Cardiac muscle cell (in vitro differentiated cells and primary cell): ENCODE data around the gene SERINC5. TPM values are rescaled to one million over a fixed set of nuclear protein-coding genes. Genes with fewer than 3 reads are reported as not detected.

ENCODE experiments used
- DNase-seq, 2 donors: peaks; one replicate each; pipeline versions ENCODE4 v3.0.0 to v3.0.0-alpha.2; 2010 to 2017; ENCODE audit warnings: low read depth in 1 of 2, low spot score in 1 of 2
- H3K27ac ChIP-seq: fragments of 200-600 bp; sonication (generic); 2 replicates; pipeline ENCODE4 v1.5.1; 2016
- H3K27me3 ChIP-seq: fragments of 200-600 bp; sonication (generic); 2 replicates; pipeline ENCODE4 v1.6.0; 2016; ENCODE audit warnings: control low read depth
- H3K36me3 ChIP-seq: fragments of 200-600 bp; sonication (generic); 2 replicates; pipeline ENCODE4 v1.5.1; 2016; ENCODE audit warnings: control low read depth
- H3K4me1 ChIP-seq: fragments of 200-600 bp; sonication (generic); 2 replicates; pipeline ENCODE4 v1.8.1; 2017; ENCODE audit warnings: low read depth, mild to moderate bottlenecking, mixed run types
- H3K4me3 ChIP-seq: fragments of 200-600 bp; sonication (generic); 2 replicates; pipeline ENCODE4 v1.5.1; 2016; ENCODE audit warnings: mild to moderate bottlenecking
- H3K9me3 ChIP-seq: fragments of 200-600 bp; sonication (generic); 2 replicates; pipeline ENCODE4 v1.5.1; 2017; ENCODE audit warnings: low read depth, mild to moderate bottlenecking, control low read depth
- polyA plus RNA-seq: library from polyadenylated mRNA; unstranded; fragments of >200 nt; fragmentation: Nextera tagmentation; extraction: Ambion mirVana; gene quantifications from 2 replicates; pipeline ENCODE4 v1.2.1, GENCODE V29; 2016
- total RNA-seq: library from RNA; depleted of rRNA; stranded (reverse); fragments of >200 nt; gene quantifications from 2 replicates; pipeline ENCODE4 v1.2.3, GENCODE V29; 2016
- TF ChIP-seq, protein P1 (sequence below): IDR thresholded peaks from 2 replicates; pipeline ENCODE4 v1.5.1; 2012; ENCODE audit warnings: low read depth, mild to moderate bottlenecking, low read length

Gene SERINC5
- total and polyA plus RNA-seq, 2 experiments from 2014 or later: 10.8 to 33.6 TPM

DNA sequence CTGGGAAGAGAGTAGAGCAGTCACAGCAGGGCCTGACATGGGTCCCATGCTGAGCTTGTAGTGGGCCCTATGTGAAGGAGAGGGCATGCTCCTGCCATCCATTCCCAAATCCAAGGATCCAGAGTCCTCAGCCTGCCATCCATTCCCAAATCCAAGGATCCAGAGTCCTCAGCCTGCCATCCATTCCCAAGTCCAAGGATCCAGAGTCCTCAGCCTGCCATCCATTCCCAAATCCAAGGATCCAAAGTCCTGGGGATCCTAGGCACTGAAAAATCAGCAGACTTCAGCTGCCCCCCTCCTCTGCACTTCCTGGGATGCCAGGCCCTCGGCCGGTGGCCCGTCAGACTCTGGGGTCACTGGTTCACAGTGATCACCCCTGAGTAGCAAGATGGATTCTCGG is 187.1 kb downstream of the SERINC5 start:
- no peak for DNase-seq
- Histone ChIP-seq H3K4me3 (no peak overlapping the region), H3K27me3 (no peaks in the 10 kb centered on the region), H3K9me3 (no peaks in the 10 kb centered on the region), H3K27ac (no peak overlapping the region), H3K36me3 (no peaks in the 10 kb centered on the region), H3K4me1 (peaks cover 2% of the 10 kb centered on the region)
- TF ChIP-seq, protein P1, sequence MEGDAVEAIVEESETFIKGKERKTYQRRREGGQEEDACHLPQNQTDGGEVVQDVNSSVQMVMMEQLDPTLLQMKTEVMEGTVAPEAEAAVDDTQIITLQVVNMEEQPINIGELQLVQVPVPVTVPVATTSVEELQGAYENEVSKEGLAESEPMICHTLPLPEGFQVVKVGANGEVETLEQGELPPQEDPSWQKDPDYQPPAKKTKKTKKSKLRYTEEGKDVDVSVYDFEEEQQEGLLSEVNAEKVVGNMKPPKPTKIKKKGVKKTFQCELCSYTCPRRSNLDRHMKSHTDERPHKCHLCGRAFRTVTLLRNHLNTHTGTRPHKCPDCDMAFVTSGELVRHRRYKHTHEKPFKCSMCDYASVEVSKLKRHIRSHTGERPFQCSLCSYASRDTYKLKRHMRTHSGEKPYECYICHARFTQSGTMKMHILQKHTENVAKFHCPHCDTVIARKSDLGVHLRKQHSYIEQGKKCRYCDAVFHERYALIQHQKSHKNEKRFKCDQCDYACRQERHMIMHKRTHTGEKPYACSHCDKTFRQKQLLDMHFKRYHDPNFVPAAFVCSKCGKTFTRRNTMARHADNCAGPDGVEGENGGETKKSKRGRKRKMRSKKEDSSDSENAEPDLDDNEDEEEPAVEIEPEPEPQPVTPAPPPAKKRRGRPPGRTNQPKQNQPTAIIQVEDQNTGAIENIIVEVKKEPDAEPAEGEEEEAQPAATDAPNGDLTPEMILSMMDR: no peak

- no peak for DNase-seq
- no peaks in the 10 kb centered on the region for H3K27me3 ChIP-seq
- no peaks in the 10 kb centered on the region for H3K9me3 ChIP-seq
- H3K36me3 ChIP-seq: no peaks in the 10 kb centered on the region
- H3K27ac ChIP-seq: no peak overlapping the region
- TF ChIP-seq, protein P1: no peak
- no peak overlapping the region for H3K4me3 ChIP-seq
- H3K4me1 ChIP-seq: peaks cover 7% of the 10 kb centered on the region
Observed at GRCh38 chr5:80068246-80068636, 187.6 kb downstream of the SERINC5 start.

GRCh38 chr5:80067531-80068245 is 188.2 kb downstream of the SERINC5 start:
- Histone ChIP-seq H3K4me1 (peaks cover 8% of the 10 kb centered on the region), H3K27ac (no peak overlapping the region), H3K9me3 (no peaks in the 10 kb centered on the region), H3K4me3 (no peak overlapping the region), H3K27me3 (no peaks in the 10 kb centered on the region), H3K36me3 (no peaks in the 10 kb centered on the region)
- DNase-seq: no peak
- TF ChIP-seq, protein P1: no peak

DNA sequence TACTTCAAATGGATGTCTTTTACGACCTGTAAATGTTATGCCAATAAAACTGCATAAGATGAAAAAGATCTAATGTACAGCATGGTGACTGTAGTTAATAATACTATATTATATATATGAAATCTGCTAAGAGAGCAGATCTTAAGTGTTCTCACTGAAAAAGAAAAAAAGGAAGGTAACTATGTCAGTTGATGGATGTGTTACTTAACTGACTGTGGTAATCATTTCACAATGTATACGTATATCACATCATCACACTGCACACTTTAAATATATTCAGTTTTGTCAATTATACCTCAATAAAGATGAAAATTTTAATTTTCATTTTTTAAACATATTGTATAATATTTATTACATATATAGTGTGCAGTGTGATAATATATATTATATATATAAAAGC is 188.8 kb downstream of the SERINC5 start:
- H3K4me1 ChIP-seq: peaks cover 8% of the 10 kb centered on the region
- H3K9me3 ChIP-seq: no peaks in the 10 kb centered on the region
- no peak for DNase-seq
- no peak overlapping the region for H3K4me3 ChIP-seq
- no peak overlapping the region for H3K27ac ChIP-seq
- TF ChIP-seq, protein P1: no peak
- no peaks in the 10 kb centered on the region for H3K27me3 ChIP-seq
- no peaks in the 10 kb centered on the region for H3K36me3 ChIP-seq

- DNase-seq: no peak
- TF ChIP-seq, protein P1: no peak
Observed at GRCh38 chr5:80064124-80064523, 191.7 kb downstream of the SERINC5 start.

More at GRCh38 chr5:80064124-80064523, 191.7 kb downstream of the SERINC5 start:
- no peaks in the 10 kb centered on the region for H3K36me3 ChIP-seq
- no peaks in the 10 kb centered on the region for H3K9me3 ChIP-seq
- no peaks in the 10 kb centered on the region for H3K27me3 ChIP-seq
- H3K27ac ChIP-seq: no peak overlapping the region
- H3K4me3 ChIP-seq: no peak overlapping the region
- H3K4me1 ChIP-seq: peaks cover 8% of the 10 kb centered on the region

Other genes starting within 250 kb of the SERINC5 start
- gene THBS4, start 220.7 kb downstream of the SERINC5 start, total RNA-seq: 25.6 and 27.2 TPM in 2 replicates
- 34.4 and 35.7 TPM in 2 replicates for gene THBS4, start 220.7 kb downstream of the SERINC5 start, polyA plus RNA-seq
- gene SPZ1, start 64.0 kb upstream of the SERINC5 start, total RNA-seq: not detected in 2 replicates
- not detected in 2 replicates for gene SPZ1, start 64.0 kb upstream of the SERINC5 start, polyA plus RNA-seq
- gene ZFYVE16, start 152.0 kb upstream of the SERINC5 start, total RNA-seq: 18.7 and 41.3 TPM in 2 replicates
- 22.0 and 35.4 TPM in 2 replicates for gene ZFYVE16, start 152.0 kb upstream of the SERINC5 start, polyA plus RNA-seq
- gene FAM151B, start 232.1 kb upstream of the SERINC5 start, total RNA-seq: 1.0 and 2.0 TPM in 2 replicates
- gene FAM151B, start 232.1 kb upstream of the SERINC5 start, polyA plus RNA-seq: 0.84 and 1.3 TPM in 2 replicates